Measurements from ENCODE around the gene MAP1S. TPM values are rescaled to one million over a fixed set of nuclear protein-coding genes. Genes with fewer than 3 reads are reported as not detected.

The MAP1S gene
- polyA plus RNA-seq, 1 of the 3 experiments (the other 2 are of a cell fraction), result 18.4 TPM

GRCh38 chr19:17706750-17707181 lies 12.5 kb upstream of the MAP1S start:
- 48% methylated on average over 5 of the region's 17 CpGs for WGBS (ENCODE audit: low lambda C conversion rate)
- POLR2A ChIA-PET, result interaction anchor here (0.8 kb wide), 1 partner anchor 18 kb away, joined by 6 read pairs; no protein-coding TSS in a partner anchor
- Histone ChIP-seq H3K4me2 (no peak overlapping the region), H3F3A (replicated peaks; ENCODE audit: insufficient read depth) (no peaks in the 10 kb centered on the region), H4K20me1 (ENCODE audit: insufficient read depth) (no peaks in the 10 kb centered on the region), H3K79me2 (ENCODE audit: insufficient read depth) (no peaks in the 10 kb centered on the region), H3K27ac (ENCODE audit: low read depth in 2 of 2, low read length in 1 of 2) (no peak overlapping the region), H3K36me3 (replicated peaks in 1 of 2; ENCODE audit: control insufficient read depth in 1 of 2, insufficient read depth in 2 of 2, low read length in 1 of 2) (no peaks in the 10 kb centered on the region), H3K4me3 (ENCODE audit: low read depth in 2 of 2, low read length in 1 of 2) (no peak overlapping the region), H3K4me1 (ENCODE audit: control insufficient read depth in 1 of 2, insufficient read depth in 2 of 2, low read depth in 1 of 2, low read length in 1 of 2) (no peaks in the 10 kb centered on the region; a peak in 1 of 4 replicates), H3K9ac (no peak overlapping the region), H2AFZ (ENCODE audit: low read depth) (0 out of 2 replicates have a peak overlapping the region, but pooled peaks have one; percentile 11), H3K27me3 (ENCODE audit: insufficient read depth) (no peaks in the 10 kb centered on the region), H3K9me2 (no peaks in the 10 kb centered on the region), H3K9me3 (no peaks in the 10 kb centered on the region)
- CTCF ChIA-PET, result interaction anchor here (1.0 to 5.1 kb wide), 7 partner anchors 10 to 148 kb away, joined by 3 to 46 read pairs (median 6); partner anchors contain the start of gene MAP1S
- TF ChIP-seq NRF1 (IDR thresholded peaks at IDR 0.05; ENCODE audit: low read depth, low read length), result no peak
- 0 out of 2 replicates have a peak, but pooled peaks have one; percentile 31 for TF ChIP-seq MAX (IDR thresholded peaks at IDR 0.05; ENCODE audit: low read depth)
- TF ChIP-seq, protein P1, sequence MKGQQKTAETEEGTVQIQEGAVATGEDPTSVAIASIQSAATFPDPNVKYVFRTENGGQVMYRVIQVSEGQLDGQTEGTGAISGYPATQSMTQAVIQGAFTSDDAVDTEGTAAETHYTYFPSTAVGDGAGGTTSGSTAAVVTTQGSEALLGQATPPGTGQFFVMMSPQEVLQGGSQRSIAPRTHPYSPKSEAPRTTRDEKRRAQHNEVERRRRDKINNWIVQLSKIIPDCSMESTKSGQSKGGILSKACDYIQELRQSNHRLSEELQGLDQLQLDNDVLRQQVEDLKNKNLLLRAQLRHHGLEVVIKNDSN (IDR thresholded peaks at IDR 0.05; ENCODE audit: borderline replicate concordance, low read depth), result peak; percentile 45; the same call in 1 of the 2 replicates
- 0 out of 2 replicates have a peak, but pooled peaks have one; percentile 16 for TF ChIP-seq PBX3 (IDR thresholded peaks at IDR 0.05)
- TF ChIP-seq MXI1 (IDR thresholded peaks at IDR 0.05; ENCODE audit: low read depth, low read length), result peak; percentile 69; the same call in 1 of the 2 replicates
- TF ChIP-seq TEAD4 (IDR thresholded peaks at IDR 0.05; ENCODE audit: borderline replicate concordance, insufficient read depth), result no peak
- TF ChIP-seq CTCF (IDR thresholded peaks at IDR 0.05), result no peak
- TF ChIP-seq POLR2AphosphoS5 (IDR thresholded peaks at IDR 0.05; ENCODE audit: low read depth, low read length), result no peak
- no peak for TF ChIP-seq ELF1 (IDR thresholded peaks at IDR 0.05)
- no peak for TF ChIP-seq RFX5 (IDR thresholded peaks at IDR 0.05; ENCODE audit: low read length)
- no peak for TF ChIP-seq CHD2 (IDR thresholded peaks at IDR 0.05; ENCODE audit: low read length, partially characterized antibody)
- TF ChIP-seq EP300 (IDR thresholded peaks at IDR 0.05; ENCODE audit: borderline replicate concordance in 1 of 2, low read depth in 1 of 2, low read length in 1 of 2), result no peak
- no peak for TF ChIP-seq GABPA (IDR thresholded peaks at IDR 0.05; ENCODE audit: low read depth)
- TF ChIP-seq SMC3 (IDR thresholded peaks at IDR 0.05; ENCODE audit: low read depth, low read length), result no peak
- TF ChIP-seq FOSL2 (IDR thresholded peaks at IDR 0.05; ENCODE audit: borderline replicate concordance, low read depth), result no peak
- no peak for TF ChIP-seq RCOR1 (IDR thresholded peaks at IDR 0.05; ENCODE audit: low read length)
- TF ChIP-seq MEF2A (IDR thresholded peaks at IDR 0.05; ENCODE audit: borderline replicate concordance, low read depth), result no peak
- TF ChIP-seq YY1 (IDR thresholded peaks at IDR 0.05; ENCODE audit: low read depth), result no peak
- DNase-seq, result peak; percentile 87

Measured in SK-N-SH (cell line).